Keratinocyte (primary cell): ENCODE data around the gene OR6J1. TPM values are rescaled to one million over a fixed set of nuclear protein-coding genes. Genes with fewer than 3 reads are reported as not detected.
"Not testable (repeated sequence)": the region's sequence is repeated elsewhere in the genome, so short reads cannot be mapped to it uniquely, and the experiment has no call there.

Experiments used
- DNase-seq: peaks from one replicate; pipeline ENCODE4 v3.0.0-alpha.2; 2011; ENCODE audit warnings: low read depth, missing footprints, low spot score
- FAIRE-seq: peaks from 2 replicates; lab custom pipeline; 2011; peaks lifted over from hg19 to GRCh38; lab: Jason Lieb, UNC
- H2AFZ ChIP-seq: 2 replicates; pipeline ENCODE4 v1.6.0; 2012; ENCODE audit warnings: low read length, control low read depth, inconsistent platforms; ENCODE audit not compliant: control insufficient read depth
- H3K27ac ChIP-seq: 2 replicates; pipeline ENCODE4 v1.5.1; 2011; ENCODE audit warnings: low read length; ENCODE audit not compliant: control insufficient read depth, insufficient read depth
- H3K27me3 ChIP-seq: 3 replicates; pipeline ENCODE4 v1.6.0; 2011; ENCODE audit warnings: low read length; ENCODE audit not compliant: control insufficient read depth, insufficient read depth; ENCODE audit errors: extremely low read depth
- H3K36me3 ChIP-seq, 2 experiments: 2 replicates in 1 of 2; 3 replicates in 1 of 2; pipeline ENCODE4 v1.5.1; 2011; ENCODE audit warnings: low read length in 2 of 2, mild to moderate bottlenecking in 1 of 2; ENCODE audit not compliant: control insufficient read depth in 2 of 2, insufficient read depth in 2 of 2; ENCODE audit errors: extremely low read depth in 1 of 2
- H3K4me1 ChIP-seq: 3 replicates; pipeline ENCODE4 v1.5.1; 2011; ENCODE audit warnings: low read length; ENCODE audit not compliant: control insufficient read depth, insufficient read depth; ENCODE audit errors: extremely low read depth
- H3K4me2 ChIP-seq: 3 replicates; pipeline ENCODE4 v1.6.0; 2011; ENCODE audit warnings: low read depth, low read length; ENCODE audit not compliant: control insufficient read depth, insufficient read depth; ENCODE audit errors: extremely low read depth
- H3K4me3 ChIP-seq, 3 experiments: fragments of 200-600 bp in 1 of 3; sonication (generic) in 1 of 3; 2 replicates in 2 of 3; 3 replicates in 1 of 3; pipeline ENCODE4 v1.5.1; 2011 to 2016; ENCODE audit warnings: low read length in 3 of 3, mild to moderate bottlenecking in 3 of 3, control low read depth in 2 of 3, inconsistent platforms in 1 of 3, low read depth in 1 of 3, mixed read lengths in 1 of 3, mixed run types in 1 of 3, moderate library complexity in 1 of 3; ENCODE audit not compliant: control insufficient read depth in 2 of 3, insufficient read depth in 2 of 3; ENCODE audit errors: extremely low read depth in 1 of 3
- H3K79me2 ChIP-seq: 2 replicates; pipeline ENCODE4 v1.6.0; 2012; ENCODE audit warnings: low read length; ENCODE audit not compliant: control insufficient read depth, insufficient read depth
- H3K9ac ChIP-seq: 3 replicates; pipeline ENCODE4 v1.6.0; 2011; ENCODE audit warnings: low read length; ENCODE audit not compliant: control insufficient read depth, insufficient read depth; ENCODE audit errors: extremely low read depth
- H3K9me1 ChIP-seq: 3 replicates; pipeline ENCODE4 v1.6.0; 2011; ENCODE audit warnings: low read length; ENCODE audit not compliant: control insufficient read depth, insufficient read depth; ENCODE audit errors: extremely low read depth
- H3K9me3 ChIP-seq: 2 replicates; pipeline ENCODE4 v1.5.1; 2012; ENCODE audit warnings: low read depth, low read length; ENCODE audit not compliant: control insufficient read depth
- H4K20me1 ChIP-seq: 3 replicates; pipeline ENCODE4 v1.6.0; 2011; ENCODE audit warnings: low read length; ENCODE audit not compliant: control insufficient read depth, insufficient read depth; ENCODE audit errors: extremely low read depth
- EZH2 ChIP-seq: IDR thresholded peaks from one replicate; pipeline ENCODE4 v1.6.1; 2012; ENCODE audit warnings: inconsistent platforms, mild to moderate bottlenecking, low read length, moderate library complexity
- dilution Hi-C: fragments of 300-500 bp; cut with MboI; formaldehyde crosslinking; loops from one replicate; pipeline ENCODE4 v1.7.0; 2020; ENCODE audit warnings: low sequenced_read_pairs; ENCODE audit not compliant: extremely low pct_ligation_motif_present
- polyA plus RNA-seq, 5 experiments: library from polyadenylated mRNA; depleted of rRNA in 3 of 5; stranded (reverse) in 3 of 5; stranded (forward) in 1 of 5; unstranded in 1 of 5; fragments of >200 nt; gene quantifications; 1 replicate in 1 of 5; 2 replicates in 3 of 5; 3 replicates in 1 of 5; pipeline versions ENCODE4 v1.2.1 to v1.2.3, GENCODE V29; 2011 to 2012; ENCODE audit warnings: missing spikeins in 2 of 5, low read depth in 1 of 5, low replicate concordance in 1 of 5
- TF ChIP-seq, protein P1 (sequence below), 3 experiments: IDR thresholded peaks in 1 of 3; conservative IDR thresholded peaks in 1 of 3; optimal IDR thresholded peaks in 1 of 3; 2 replicates in 2 of 3; 3 replicates in 1 of 3; pipeline versions ENCODE3 to v1.5.1; 2011; ENCODE audit warnings: low read length in 3 of 3, mild to moderate bottlenecking in 3 of 3, moderate library complexity in 2 of 3, control low read depth in 1 of 3, inconsistent platforms in 1 of 3; ENCODE audit not compliant: insufficient read depth in 2 of 3; ENCODE audit errors: extremely low read depth in 1 of 3

Gene OR6J1
- polyA plus RNA-seq, 1 donor (not counting 4 experiments of a cell fraction or from before 2014, with no cell fraction given), result not detected

DNA sequence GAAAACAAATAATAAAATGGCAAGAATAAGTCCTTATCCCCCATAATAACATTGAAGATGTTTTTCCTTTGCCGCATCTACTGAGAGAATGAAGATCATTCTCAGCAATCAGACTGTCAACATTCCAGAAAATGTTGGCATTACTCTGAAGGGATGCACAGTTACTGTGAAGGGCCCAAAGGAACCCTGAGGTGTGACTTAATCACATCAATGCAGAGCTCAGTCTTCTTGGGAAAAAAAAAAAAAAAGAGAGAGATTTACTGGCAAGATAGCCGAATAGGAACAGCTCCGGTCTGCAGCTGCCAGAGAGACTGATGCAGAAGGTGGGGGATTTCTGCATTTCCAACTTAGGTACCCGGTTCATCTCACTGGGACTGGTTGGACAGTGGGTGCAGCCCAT is 41.3 kb upstream of the OR6J1 start:
- H3K4me3 ChIP-seq, result no peak overlapping the region
- dilution Hi-C loops, result no loop called here
- H3K4me1 ChIP-seq, result no peaks in the 10 kb centered on the region
- no peaks in the 10 kb centered on the region for H3K9me3 ChIP-seq
- TF ChIP-seq, protein P1, sequence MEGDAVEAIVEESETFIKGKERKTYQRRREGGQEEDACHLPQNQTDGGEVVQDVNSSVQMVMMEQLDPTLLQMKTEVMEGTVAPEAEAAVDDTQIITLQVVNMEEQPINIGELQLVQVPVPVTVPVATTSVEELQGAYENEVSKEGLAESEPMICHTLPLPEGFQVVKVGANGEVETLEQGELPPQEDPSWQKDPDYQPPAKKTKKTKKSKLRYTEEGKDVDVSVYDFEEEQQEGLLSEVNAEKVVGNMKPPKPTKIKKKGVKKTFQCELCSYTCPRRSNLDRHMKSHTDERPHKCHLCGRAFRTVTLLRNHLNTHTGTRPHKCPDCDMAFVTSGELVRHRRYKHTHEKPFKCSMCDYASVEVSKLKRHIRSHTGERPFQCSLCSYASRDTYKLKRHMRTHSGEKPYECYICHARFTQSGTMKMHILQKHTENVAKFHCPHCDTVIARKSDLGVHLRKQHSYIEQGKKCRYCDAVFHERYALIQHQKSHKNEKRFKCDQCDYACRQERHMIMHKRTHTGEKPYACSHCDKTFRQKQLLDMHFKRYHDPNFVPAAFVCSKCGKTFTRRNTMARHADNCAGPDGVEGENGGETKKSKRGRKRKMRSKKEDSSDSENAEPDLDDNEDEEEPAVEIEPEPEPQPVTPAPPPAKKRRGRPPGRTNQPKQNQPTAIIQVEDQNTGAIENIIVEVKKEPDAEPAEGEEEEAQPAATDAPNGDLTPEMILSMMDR (optimal IDR thresholded peaks at IDR 0.05 in 1 of 3, IDR thresholded peaks at IDR 0.05 in 1 of 3, conservative IDR thresholded peaks at IDR 0.05 in 1 of 3; ENCODE audit: extremely low read depth in 1 of 3, insufficient read depth in 2 of 3, low read length in 3 of 3), result no peak
- no peak for TF ChIP-seq EZH2
- no peaks in the 10 kb centered on the region for H3K27me3 ChIP-seq
- DNase-seq (no peak), FAIRE-seq (no peak)
- H3K4me2 ChIP-seq, result no peak overlapping the region
- no peak overlapping the region for H2AFZ ChIP-seq
- H3K79me2 ChIP-seq, result no peaks in the 10 kb centered on the region
- H3K36me3 ChIP-seq, result no peaks in the 10 kb centered on the region
- no peak overlapping the region for H3K27ac ChIP-seq
- no peak overlapping the region for H3K9ac ChIP-seq
- H3K9me1 ChIP-seq, result no peaks in the 10 kb centered on the region
- no peaks in the 10 kb centered on the region for H4K20me1 ChIP-seq

DNA sequence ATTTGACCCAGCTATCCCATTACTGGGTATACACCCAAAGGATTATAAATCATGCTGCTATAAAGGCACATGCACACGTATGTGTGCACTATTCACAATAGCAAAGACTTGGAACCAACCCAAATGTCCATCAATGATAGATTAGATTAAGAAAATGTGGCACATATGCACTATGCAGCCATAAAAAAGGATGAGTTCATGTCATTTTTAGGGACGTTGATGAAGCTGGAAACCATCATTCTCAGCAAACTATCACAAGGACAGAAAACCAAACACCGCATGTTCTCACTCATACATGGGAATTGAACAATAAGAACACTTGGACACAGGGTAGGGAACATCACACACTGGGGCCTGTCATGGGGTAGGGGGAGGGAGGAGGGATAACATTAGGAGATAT is 39.3 kb upstream of the OR6J1 start:
- H3K27ac ChIP-seq, H3K9me3 ChIP-seq, H3K79me2 ChIP-seq, H3K9me1 ChIP-seq, H3K27me3 ChIP-seq, DNase-seq, H2AFZ ChIP-seq, H3K4me2 ChIP-seq, H3K4me3 ChIP-seq, H3K36me3 ChIP-seq, FAIRE-seq, H4K20me1 ChIP-seq, dilution Hi-C loops, H3K4me1 ChIP-seq, H3K9ac ChIP-seq: not testable (repeated sequence)

DNA sequence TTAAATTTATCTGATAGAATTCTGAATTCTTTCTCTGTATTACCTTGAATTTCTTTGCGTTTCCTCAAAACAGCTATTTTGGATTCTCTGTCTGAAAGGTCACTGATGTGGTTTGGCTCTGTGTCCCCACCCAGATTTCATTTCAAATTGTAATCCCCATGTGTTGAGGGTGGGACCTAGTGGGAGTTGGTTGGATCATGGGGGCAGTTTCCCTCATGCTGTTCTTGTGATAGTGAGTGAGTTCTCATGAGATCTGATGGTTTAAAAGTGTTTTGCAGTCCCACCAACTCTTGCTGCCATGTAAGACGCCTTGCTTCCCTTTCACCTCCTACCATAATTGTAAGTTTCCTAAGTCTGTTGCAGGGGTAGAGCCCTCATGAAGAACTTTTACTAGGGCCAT is 34.1 kb upstream of the OR6J1 start:
- Histone ChIP-seq H3K4me2 (no peak overlapping the region), H3K79me2 (no peaks in the 10 kb centered on the region), H3K9ac (no peak overlapping the region), H3K27ac (no peak overlapping the region), H3K27me3 (peaks cover 9% of the 10 kb centered on the region), H3K9me1 (no peaks in the 10 kb centered on the region), H3K9me3 (no peaks in the 10 kb centered on the region), H2AFZ (no peak overlapping the region), H4K20me1 (no peaks in the 10 kb centered on the region), H3K4me1 (no peaks in the 10 kb centered on the region), H3K36me3 (no peaks in the 10 kb centered on the region), H3K4me3 (no peak overlapping the region)
- DNase-seq (no peak), FAIRE-seq (no peak)
- TF ChIP-seq, protein P1 (optimal IDR thresholded peaks at IDR 0.05 in 1 of 3, IDR thresholded peaks at IDR 0.05 in 1 of 3, conservative IDR thresholded peaks at IDR 0.05 in 1 of 3; ENCODE audit: extremely low read depth in 1 of 3, insufficient read depth in 2 of 3, low read length in 3 of 3), result no peak
- no peak for TF ChIP-seq EZH2
- dilution Hi-C loops, result no loop called here

DNA sequence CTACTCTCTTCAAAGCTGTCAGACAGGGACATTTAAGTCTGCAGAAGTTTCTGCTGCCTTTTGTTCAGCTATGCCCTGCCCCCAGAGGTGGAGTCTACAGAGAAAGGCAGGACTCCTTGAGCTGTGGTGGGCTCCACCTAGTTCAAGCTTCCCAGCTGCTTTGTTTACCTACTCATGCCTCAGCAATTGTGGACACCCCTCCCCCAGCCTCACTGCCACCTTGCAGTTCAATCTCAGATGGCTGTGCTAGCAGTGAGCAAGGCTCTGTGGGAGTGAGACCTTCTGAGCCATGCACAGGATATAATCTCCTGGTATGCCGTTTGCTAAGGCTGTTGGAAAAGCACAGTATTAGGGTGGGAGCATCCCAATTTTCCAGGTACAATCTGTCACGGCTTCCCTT is 33.4 kb upstream of the OR6J1 start:
- H3K36me3 ChIP-seq, H4K20me1 ChIP-seq, H3K9me3 ChIP-seq, H2AFZ ChIP-seq, H3K27ac ChIP-seq, H3K9ac ChIP-seq, H3K27me3 ChIP-seq, H3K9me1 ChIP-seq, DNase-seq, H3K4me1 ChIP-seq, FAIRE-seq, H3K4me3 ChIP-seq, H3K79me2 ChIP-seq, dilution Hi-C loops, H3K4me2 ChIP-seq: not testable (repeated sequence)
